ENCODE data around the gene DND1. TPM values are rescaled to one million over a fixed set of nuclear protein-coding genes. Genes with fewer than 3 reads are reported as not detected.

Gene DND1
- total RNA-seq, 1 experiment from 2014 or later: 3.3 TPM

- no peak overlapping the region for H3K4me3 Mint-ChIP-seq
- ChIA-PET CTCF (interaction anchor here (0.6 kb wide), 2 partner anchors 33 to 1442 kb away, joined by 3 to 5 read pairs; no protein-coding TSS in a partner anchor), POLR2A (interaction anchor here (0.6 kb wide), 1 partner anchor 62 kb away, joined by 3 read pairs; no protein-coding TSS in a partner anchor)
- peaks cover 62% of the 10 kb centered on the region for H3K36me3 Mint-ChIP-seq
- ATAC-seq (no peak), DNase-seq (ENCODE audit: low spot score) (no peak)
- H3K27me3 Mint-ChIP-seq (ENCODE audit: low read depth): no peaks in the 10 kb centered on the region
- H3K4me1 Mint-ChIP-seq: peaks cover 22% of the 10 kb centered on the region
- no peaks in the 10 kb centered on the region for H3K9me3 Mint-ChIP-seq
- no peak overlapping the region for H3K27ac Mint-ChIP-seq
- TF ChIP-seq ELF4 (CRISPR knock-in tag; IDR thresholded peaks at IDR 0.05; ENCODE audit: low read depth) (no peak), ZNF219 (CRISPR knock-in tag; IDR thresholded peaks at IDR 0.05; ENCODE audit: borderline replicate concordance) (no peak), SMAD3 (CRISPR knock-in tag; IDR thresholded peaks at IDR 0.05; ENCODE audit: borderline replicate concordance) (no peak), USF1 (CRISPR knock-in tag; IDR thresholded peaks at IDR 0.05) (no peak), PRRX2 (CRISPR knock-in tag; IDR thresholded peaks at IDR 0.05) (no peak), ZNF423 (CRISPR knock-in tag; IDR thresholded peaks at IDR 0.05) (no peak), RORB (CRISPR knock-in tag; IDR thresholded peaks at IDR 0.05) (no peak), ATF2 (CRISPR knock-in tag; IDR thresholded peaks at IDR 0.05; ENCODE audit: borderline replicate concordance, low read depth) (no peak), ERG (CRISPR knock-in tag; IDR thresholded peaks at IDR 0.05) (no peak), AR (CRISPR knock-in tag; IDR thresholded peaks at IDR 0.05) (no peak), NR3C1 (CRISPR knock-in tag; conservative IDR thresholded peaks at IDR 0.05; ENCODE audit: low read depth) (no peak), MLX (CRISPR knock-in tag; IDR thresholded peaks at IDR 0.05) (no peak), FOXP1 (CRISPR knock-in tag; IDR thresholded peaks at IDR 0.05; ENCODE audit: borderline replicate concordance) (no peak), CREB1 (CRISPR knock-in tag; IDR thresholded peaks at IDR 0.05) (no peak), IRF1 (CRISPR knock-in tag; IDR thresholded peaks at IDR 0.05) (no peak), ZNF671 (CRISPR knock-in tag; IDR thresholded peaks at IDR 0.05) (no peak)
- TF ChIP-seq, protein P1, sequence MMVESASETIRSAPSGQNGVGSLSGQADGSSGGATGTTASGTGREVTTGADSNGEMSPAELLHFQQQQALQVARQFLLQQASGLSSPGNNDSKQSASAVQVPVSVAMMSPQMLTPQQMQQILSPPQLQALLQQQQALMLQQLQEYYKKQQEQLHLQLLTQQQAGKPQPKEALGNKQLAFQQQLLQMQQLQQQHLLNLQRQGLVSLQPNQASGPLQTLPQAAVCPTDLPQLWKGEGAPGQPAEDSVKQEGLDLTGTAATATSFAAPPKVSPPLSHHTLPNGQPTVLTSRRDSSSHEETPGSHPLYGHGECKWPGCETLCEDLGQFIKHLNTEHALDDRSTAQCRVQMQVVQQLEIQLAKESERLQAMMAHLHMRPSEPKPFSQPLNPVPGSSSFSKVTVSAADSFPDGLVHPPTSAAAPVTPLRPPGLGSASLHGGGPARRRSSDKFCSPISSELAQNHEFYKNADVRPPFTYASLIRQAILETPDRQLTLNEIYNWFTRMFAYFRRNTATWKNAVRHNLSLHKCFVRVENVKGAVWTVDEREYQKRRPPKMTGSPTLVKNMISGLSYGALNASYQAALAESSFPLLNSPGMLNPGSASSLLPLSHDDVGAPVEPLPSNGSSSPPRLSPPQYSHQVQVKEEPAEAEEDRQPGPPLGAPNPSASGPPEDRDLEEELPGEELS (CRISPR knock-in tag; IDR thresholded peaks at IDR 0.05): no peak
- TF ChIP-seq, protein P2, sequence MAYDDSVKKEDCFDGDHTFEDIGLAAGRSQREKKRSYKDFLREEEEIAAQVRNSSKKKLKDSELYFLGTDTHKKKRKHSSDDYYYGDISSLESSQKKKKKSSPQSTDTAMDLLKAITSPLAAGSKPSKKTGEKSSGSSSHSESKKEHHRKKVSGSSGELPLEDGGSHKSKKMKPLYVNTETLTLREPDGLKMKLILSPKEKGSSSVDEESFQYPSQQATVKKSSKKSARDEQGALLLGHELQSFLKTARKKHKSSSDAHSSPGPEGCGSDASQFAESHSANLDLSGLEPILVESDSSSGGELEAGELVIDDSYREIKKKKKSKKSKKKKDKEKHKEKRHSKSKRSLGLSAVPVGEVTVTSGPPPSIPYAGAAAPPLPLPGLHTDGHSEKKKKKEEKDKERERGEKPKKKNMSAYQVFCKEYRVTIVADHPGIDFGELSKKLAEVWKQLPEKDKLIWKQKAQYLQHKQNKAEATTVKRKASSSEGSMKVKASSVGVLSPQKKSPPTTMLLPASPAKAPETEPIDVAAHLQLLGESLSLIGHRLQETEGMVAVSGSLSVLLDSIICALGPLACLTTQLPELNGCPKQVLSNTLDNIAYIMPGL (CRISPR knock-in tag; IDR thresholded peaks at IDR 0.05): no peak
- TF ChIP-seq, protein P3, sequence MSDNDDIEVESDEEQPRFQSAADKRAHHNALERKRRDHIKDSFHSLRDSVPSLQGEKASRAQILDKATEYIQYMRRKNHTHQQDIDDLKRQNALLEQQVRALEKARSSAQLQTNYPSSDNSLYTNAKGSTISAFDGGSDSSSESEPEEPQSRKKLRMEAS (CRISPR knock-in tag; IDR thresholded peaks at IDR 0.05): no peak
- TF ChIP-seq, protein P4, sequence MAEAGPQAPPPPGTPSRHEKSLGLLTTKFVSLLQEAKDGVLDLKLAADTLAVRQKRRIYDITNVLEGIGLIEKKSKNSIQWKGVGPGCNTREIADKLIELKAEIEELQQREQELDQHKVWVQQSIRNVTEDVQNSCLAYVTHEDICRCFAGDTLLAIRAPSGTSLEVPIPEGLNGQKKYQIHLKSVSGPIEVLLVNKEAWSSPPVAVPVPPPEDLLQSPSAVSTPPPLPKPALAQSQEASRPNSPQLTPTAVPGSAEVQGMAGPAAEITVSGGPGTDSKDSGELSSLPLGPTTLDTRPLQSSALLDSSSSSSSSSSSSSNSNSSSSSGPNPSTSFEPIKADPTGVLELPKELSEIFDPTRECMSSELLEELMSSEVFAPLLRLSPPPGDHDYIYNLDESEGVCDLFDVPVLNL (CRISPR knock-in tag; IDR thresholded peaks at IDR 0.05; ENCODE audit: borderline replicate concordance, low read depth): no peak
Measured at GRCh38 chr5:140696891-140697492, 23.6 kb upstream of the DND1 start.
